ENCODE results near the gene CFAP20DC.
A peak's percentile ranks its signal among the peaks of the same experiment; 100 is the strongest.
"Not testable (repeated sequence)": the region's sequence is repeated elsewhere in the genome, so short reads cannot be mapped to it uniquely, and the experiment has no call there.

CFAP20DC gene

DNA sequence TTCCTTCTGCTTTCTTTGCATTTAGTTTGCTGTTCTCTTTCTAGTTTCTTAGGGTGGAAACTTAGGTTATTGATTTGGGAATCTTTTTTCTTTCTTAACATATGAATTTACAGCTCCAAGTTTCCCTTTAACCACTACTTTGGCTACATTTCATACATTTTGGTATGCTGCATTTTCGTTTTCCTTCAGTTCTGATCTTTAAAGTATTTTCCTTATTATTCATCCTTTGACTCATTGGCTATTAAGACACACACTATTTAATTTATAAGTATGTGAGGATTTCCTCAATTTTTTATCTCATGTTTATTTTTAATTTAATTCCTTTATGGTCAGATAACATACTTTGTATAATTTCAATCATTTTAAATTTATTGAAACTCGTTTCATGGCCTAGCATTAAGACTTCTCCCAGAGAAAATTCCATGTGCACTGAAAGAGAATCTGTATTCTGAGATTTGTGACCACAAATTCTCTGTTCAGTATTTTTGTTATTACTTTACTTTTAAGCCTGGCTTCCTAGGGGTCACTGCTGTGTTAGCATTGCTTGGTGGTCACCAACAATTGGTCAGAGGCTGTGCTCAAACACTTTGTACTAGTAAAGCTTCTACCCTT lies 87.7 kb downstream of the CFAP20DC start:
- FAIRE-seq = no peak

DNA sequence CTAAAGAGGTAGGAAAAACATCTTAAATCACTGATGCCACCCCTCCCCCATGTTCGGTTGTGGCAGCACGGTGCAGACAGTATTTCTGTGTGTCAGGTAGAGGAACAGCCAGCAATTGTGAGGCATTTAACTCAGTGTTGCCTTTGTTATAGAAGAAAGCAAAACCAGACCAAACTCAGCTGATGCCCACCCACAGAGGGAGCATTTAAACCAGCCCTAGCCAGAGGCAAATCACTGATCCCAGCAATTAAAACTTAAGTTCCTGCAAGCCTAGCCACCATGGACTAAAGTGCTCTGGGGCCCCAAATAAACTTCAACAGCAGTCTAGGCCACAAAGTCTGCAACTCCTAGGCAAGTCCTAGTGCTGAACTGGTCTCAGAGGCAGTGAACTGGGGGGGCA lies 94.5 kb downstream of the CFAP20DC start:
- FAIRE-seq = no peak

DNA sequence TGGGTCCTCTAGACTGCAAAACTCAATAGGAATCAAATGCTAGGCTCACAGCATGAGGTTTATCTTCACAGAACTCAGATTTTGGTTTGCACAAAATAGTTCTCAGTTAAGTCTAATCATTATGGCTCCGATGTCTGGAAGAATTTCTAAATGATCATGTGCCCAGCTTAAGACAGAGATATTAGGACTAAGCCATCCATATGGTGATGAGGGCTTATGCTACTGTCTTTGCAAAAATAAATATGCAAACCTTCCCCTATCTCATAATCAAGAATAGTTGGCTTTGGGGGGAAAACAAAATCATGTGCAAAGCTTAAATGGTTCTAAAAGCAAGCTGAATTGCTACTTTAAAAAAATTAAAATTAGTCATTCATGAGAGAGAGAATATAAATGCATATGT lies 96.5 kb downstream of the CFAP20DC start:
- no peak for FAIRE-seq

DNA sequence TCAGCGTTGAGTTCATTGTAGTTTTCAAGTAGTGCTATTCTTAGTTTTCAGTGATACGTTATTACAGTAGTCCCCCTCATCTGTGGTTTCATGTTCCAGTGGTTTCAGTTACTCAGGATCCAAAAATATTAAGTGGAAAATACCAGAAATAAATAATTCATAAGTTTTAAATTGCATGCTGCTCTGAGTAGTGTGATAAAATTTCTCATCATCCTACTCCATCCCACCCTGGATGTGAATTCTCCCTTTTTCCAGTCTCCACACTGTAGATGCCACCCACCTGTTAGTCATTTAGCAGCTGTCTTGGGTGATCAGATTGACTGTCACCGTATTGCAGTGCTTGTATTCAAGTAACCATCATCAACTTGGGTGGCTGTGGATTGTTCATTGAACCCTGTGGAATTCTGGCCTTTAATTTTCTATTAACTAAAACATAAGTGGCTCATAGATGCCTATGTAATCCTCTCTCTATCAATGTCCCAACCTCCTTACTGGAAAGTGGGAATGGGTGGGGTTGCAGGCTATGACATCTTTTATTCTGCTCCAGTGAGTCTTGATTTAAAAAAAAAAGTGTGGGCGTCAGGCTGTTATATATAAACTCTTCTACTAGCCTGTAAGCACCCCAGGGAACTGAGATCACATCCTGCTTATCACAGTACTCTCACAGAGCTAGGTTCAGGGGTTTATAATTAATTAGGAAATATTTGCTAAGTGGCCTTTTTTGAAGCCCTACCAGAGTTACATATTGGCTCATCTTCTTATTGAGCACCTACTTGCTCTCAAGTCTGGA lies 97.5 kb downstream of the CFAP20DC start:
- no peak for FAIRE-seq

DNA sequence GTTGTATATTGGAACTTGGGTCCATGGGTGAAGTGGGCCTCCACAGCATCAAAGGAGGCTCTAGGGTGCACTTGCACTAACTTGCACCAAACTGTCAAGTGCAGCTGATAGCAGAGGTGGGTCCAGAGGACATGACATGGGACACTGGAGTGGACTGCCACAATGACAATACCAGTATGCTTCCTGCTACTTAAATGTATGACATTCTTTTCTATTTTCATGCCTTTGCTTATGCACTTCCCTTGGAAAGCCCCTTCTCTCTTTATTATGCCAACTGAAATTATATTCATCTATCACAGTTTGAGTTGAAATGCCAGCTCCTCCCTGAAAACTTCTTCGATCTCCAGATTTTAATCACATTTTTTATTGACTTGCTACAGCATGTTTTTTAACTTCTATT lies 101.8 kb downstream of the CFAP20DC start:
- no peak for FAIRE-seq

DNA sequence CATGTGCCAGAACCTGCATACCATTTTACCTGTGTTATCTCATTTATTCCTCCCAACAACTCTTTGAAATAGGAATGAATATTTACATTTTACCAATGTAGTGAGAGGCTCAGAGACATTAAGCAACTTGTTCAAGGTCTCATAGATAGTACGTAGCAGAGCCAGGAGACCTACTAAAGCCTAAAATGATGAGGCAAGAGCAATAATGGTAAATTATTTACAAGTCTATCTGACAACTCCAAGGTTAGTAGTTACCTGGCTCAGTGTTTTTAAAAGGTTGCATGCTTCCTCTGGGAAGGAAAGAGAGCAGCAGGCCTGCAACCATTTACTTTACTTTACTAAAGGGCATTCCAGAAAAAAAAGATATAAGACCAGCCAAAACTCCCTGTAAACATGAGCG lies 103.0 kb downstream of the CFAP20DC start:
- no peak for FAIRE-seq

DNA sequence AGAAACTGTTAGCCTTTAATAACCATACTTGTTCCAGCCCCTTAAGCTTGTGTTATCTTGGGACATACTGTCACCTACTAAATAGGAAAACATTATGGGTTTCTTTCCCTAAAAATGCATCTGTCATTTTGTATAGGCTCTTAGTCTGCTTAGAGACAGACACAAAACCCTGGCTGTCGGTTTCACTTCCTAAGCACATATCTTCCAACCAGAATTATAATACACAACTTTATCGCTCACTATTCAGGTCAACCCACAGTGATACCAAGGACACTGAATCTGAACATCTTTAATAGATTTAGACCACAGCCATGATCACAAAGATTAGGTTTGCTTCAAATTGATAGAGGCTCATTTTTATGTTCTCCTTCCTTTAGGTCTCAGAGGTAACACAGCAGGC lies 111.8 kb downstream of the CFAP20DC start:
- FAIRE-seq = no peak

DNA sequence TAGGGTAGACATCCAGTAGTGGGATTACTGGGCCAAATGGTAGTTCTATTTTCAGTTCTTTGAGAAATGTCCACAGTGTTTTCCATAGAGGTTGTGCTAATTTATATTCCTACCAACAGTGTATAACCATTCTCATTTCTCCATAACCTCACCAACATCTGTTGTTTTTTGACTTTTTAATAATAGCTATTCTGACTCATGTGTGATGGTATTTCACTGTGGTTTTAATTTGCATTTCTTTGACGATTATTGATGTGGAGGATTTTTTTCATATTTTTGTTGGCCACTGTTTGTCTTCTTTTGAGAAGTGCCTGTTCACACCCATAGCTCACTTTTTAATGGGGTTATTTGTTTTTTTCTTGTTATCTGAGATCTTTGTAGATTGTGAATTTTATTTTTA lies 125.2 kb downstream of the CFAP20DC start:
- FAIRE-seq = peak; percentile 21

DNA sequence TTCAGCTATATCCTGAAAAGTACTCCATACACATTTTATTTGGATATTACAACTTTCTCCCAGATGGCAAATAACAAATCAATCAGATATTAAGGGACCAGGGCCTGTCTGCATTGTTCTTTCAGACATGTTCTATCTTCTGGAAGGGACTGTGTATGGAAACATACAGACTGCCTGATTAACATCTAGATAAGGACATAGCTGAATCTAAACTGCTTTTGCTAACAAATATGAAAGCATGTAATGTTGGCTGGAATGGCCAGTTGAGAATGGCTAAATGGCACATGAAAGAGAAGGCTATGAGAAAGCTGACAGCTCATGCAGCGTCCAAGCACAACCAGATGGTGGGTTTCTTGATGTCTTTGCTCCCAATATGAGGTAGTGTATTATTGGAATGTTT lies 149.4 kb downstream of the CFAP20DC start:
- FAIRE-seq = no peak

DNA sequence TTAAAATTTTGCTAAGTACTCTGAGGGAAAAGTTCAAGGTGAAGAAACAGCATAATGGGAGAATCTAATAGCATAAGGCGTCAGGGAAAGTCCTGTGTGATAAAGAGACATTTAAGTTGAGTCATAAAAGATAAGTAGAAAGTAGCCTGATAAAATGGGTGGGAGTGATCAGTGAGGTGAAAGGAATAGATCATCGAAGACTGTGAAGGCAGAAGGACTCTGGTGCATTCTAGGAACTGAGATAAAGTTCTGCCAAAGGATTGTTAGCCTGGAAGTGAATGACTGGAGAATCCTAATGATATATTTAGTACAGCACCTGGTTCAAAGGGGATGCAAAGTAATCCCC lies 149.9 kb downstream of the CFAP20DC start:
- no peak for FAIRE-seq

DNA sequence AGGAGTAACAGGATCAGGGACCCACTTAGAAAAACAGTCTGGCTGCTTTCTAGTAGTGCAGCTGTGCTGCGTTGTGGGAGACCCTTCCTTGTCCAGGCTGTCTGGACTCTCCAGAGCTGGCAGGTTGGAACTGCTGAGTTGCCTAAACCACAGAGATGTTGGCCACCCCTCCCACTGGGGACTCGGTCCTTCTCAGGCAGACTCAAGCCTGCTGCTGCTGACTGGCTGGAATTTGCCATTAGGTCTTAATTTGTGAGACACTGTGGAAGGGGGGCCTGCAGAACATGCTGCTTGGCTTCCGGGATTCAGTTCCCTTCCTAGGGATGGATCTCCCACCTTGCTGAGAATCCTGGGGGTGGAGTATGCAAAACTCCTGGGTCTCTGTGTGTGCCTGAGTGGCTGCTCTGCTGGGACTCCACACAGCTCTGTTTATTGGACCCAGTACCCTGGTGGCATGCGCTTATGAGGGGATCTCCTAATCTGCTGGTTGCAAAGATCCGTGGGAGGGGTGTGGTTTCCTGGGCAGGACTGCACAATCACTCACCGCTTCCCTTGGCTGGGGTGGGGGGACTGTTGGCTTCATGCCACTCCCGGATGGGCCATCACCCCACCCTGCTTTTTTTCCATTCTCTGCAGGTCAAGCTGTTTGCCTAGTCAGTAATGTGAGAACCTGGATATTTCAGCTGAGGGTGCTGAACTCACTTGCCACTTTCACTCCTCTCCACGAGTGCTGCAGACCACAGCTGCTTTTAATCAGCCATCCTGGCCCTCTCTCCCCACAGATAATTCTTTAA lies 150.5 kb downstream of the CFAP20DC start:
- no peak for FAIRE-seq

DNA sequence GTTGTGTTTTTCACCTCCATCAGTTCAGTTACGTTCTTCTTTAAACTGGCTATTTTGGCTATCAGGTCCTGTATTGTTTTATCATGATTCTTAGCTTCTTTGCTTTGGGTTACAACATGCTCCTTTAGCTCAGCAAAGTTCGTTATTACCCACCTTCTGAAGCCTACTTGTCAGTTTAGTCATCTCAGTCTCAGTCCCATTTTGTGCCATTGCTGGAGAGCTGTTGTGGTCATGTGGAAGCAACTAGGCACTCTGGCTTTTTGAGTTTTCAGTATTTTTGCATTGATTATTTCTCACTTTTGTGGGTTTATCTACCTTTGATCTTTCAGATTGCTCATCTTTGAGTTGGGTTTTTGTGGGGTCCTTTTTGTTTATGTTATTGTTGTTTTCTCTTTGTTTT lies 151.3 kb downstream of the CFAP20DC start:
- no peak for FAIRE-seq

DNA sequence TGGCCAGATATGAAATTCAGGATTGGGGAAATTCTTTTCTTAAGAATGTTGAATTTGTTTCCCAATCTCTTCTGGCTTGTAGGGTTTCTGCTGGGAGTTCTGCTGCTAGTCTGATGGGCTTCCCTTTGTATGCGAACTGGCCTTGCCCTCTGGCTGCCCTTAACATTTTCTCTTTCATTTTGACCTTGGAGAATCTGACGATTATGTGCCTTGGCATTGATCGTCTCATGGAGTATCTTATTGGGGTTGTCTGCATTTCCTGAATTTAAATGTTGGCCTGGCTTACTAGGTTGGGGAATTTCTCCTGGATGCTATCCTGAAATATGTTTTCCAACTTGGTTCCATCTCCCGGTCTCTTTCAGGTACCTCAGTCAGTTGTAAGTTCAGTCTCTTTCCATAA lies 152.2 kb downstream of the CFAP20DC start:
- FAIRE-seq = no peak

DNA sequence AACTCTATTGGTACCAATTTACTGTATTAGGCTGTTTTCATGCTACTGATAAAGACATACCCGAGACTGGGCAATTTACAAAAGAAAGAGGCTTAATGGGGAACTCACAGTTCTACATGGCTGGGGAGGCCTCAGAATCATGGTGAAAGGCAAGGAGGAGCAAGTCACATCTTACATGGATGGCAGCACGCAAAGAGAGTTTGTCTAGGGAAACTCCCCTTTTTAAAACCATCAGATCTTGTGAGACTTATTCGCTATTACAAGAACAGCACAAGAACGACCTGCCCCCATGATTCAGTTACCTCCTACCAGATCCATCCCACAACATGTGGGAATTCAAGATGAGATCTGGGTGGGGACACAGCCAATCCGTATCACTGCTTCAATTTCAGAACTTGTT lies 154.1 kb downstream of the CFAP20DC start:
- not testable (repeated sequence) for FAIRE-seq

DNA sequence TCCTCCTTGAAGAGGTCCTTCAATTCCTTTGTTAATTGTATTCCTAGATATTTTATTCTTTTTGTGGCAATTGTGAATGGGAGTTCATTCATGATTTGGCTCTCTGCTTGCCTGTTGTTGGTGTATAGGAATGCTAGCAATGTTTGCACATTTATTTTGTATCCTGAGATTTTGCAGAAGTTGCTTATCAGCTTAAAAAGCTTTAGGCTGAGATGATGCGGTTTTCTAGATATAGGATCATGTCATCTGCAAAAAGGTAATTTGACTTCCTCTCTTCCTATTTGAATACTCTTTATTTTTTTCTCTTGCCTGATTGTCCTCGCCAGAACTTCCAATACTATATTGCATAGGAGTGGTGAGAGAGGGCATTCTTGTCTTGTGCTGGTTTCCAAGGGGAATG lies 157.3 kb downstream of the CFAP20DC start:
- FAIRE-seq = not testable (repeated sequence)

DNA sequence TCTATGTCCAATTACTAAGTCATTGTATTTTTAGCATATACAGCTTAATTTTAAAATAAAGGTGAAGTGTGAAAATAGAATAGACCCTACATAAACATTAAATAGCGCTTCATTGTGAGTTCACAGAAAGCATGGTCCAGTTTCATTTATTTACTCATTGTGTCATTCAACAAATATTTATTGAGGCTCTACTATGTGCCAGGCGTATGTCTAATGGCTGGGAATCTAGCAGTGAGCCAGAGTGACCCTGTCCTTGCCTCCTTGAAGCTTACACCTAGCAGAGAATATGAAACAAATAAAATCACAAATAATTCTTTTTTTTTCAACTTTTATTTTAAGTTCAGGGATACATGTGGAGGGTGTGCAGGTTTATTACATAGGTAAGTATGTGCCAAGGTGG lies 161.7 kb downstream of the CFAP20DC start:
- no peak for FAIRE-seq

DNA sequence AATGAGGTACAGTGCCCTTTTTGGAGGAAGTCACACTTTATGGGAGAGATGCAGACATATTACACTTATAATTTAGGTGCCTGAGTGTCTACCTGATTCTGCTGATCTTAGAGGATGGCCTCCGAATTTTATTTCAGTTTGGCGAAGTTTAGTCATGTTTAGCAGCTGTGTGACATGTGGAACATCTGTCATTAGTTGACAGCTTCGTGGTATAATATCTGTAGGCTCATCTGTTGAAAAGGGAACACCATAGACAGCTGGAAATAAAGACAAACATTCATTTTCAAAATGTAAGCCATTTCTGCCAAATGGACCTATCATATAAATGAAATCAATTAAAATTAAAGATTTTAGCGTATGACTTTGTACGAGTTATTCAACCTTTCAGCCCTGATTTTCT lies 165.4 kb downstream of the CFAP20DC start:
- FAIRE-seq = no peak

DNA sequence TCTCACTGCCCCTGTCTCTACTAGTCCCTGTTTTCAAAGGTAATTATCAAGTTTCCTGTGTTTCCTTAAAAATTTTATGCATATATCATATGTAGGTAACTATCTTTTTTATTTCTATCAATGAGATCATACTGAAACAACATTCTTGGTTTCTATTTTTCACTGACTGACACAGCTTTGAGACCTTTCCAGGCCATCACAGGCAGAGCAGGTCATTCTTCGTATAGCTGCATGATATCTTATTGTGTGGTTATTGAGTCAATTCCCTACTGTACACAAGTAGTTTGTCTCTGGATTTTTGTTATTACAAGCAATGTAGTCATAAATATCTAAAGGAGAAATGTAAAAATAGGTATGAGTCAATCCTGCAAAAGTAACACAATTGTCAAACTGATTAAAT lies 169.6 kb downstream of the CFAP20DC start:
- FAIRE-seq = no peak

DNA sequence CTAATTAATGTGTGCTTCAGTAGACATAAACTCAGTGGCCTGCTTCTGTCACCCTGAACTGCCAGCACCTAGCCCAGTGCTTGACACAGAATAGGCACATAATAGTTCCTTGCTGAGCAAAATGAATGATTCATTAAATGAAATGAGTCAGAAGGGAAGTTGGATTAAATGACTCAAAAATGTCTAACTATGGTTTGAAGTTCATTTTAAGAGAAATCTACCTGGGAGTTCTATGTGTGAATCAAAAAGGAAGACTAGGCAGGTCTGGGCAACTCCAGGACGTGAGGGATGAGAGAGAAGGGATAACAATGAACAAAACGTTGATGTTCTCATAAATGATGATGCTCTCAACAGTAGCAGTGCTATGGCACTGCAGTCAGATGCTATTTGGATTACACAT lies 175.0 kb downstream of the CFAP20DC start:
- FAIRE-seq = no peak

DNA sequence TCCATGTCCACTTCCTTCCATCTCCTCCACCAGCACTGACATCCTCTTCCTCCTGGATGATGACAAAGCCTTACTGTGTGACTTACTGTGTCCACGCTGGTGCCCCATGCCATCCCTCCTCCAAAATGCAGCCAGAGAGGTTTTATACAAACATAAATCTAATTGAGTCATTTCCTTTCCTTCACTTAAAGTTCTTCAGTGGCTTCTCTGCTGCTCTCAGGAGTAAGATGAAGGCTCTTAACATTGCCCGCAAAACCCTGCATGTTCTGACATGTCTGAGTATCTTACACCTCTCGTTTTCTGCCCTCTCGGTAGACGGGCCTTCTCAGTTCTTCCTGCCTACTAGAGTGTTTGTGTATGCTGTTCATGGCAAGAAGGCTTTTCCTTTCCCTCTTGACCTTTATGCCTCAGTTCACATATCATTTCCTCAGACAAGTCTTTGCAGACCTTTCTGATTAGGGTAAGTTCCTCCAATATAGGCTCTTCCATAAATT lies 175.5 kb downstream of the CFAP20DC start:
- FAIRE-seq = no peak

DNA sequence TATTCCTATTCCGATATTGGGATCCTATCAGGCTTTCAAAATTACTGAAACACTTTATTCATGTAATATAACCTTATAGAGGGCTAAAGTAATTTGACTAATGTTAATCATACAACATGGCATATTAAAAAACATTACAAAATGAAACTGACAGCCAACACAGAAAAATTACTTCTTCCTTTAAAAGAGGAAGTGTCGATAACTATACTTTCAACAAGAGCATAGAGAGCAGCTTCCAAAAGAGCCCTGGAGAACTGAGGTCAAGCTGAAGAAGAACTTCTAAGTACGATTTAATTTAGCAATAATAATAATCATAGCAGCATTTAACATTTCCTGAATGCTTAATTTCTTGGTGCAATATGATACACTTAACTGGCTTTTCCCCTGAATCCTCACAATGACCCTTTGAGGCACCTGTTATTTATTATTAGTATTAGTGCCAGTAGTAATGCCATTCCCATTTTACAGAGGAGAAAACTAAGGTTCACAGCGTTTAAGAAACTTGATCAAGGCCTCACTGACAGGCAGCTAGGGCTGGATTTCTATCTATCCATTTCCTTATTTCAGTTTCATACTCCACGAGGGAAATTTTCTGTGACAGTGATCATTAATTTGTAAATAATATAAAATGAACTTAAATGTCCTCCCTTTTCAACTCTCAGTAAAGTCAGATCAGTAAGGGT lies 181.6 kb downstream of the CFAP20DC start:
- no peak for FAIRE-seq

DNA sequence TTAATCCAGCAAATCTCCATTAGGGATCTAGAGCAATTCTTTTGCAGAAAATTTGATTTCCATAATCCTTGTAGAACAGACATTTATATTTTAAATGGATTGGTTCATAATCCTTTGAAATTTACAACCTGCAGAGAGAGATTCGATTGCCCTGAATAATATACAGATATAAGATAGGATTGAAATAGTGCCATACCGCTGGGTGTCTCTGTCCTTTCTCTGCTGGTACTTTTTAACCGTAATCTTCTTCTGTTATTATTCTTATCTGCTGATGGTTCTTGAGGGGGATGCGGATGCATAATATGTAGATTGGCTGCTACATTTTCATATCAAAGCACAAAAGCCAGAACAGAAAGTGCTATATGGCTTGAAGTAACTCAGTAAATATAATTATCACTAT lies 182.2 kb downstream of the CFAP20DC start:
- FAIRE-seq = no peak

DNA sequence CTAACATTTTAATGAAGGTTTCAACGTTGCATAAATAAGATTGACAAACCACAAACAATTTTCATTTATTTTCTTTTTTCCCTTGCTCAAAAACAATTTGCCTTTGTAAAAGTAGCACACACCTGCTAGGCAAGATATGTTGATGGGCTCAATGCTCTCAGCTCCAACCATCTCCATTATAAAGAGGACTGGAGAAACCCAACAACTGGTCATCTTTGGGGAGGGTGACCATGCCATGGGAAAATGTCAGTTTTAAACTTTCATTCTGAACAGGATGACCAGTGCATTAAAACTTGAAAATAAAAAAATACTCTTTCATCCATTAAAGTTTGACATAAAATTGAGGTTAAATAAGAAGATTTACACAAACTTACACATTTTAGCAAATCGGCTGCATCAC lies 183.7 kb downstream of the CFAP20DC start:
- no peak for FAIRE-seq
